HepG2 (cell line): ENCODE results near the gene NUDCD2. TPM values are rescaled to one million over a fixed set of nuclear protein-coding genes. Genes with fewer than 3 reads are reported as not detected.

Experiments used
- ATAC-seq: fragments of 200-7000 bp; cut with Tn5 transposase; 3 replicates; pipeline ENCODE4 v1.9.1; 2020; ENCODE audit warnings: mild to moderate bottlenecking, moderate library complexity
- BruUV-seq: library from RNA; stranded (reverse); fragments of 400-500 nt; replicated peaks from 2 replicates; lab custom pipeline; 2021; lab: Mats Ljungman, UMichigan
- CTCF ChIA-PET: fragments of 300-600 bp; formaldehyde crosslinking; extraction: SDS; loops from one replicate; lab custom pipeline; 2021; ENCODE audit warnings: low total read pairs, inconsistent platforms, low intra/inter-chr PET ratio; lab: Yijun Ruan, JAX
- POLR2A ChIA-PET: fragments of 350-600 bp; sonication (Branson Sonifier 250); formaldehyde crosslinking; loops from one replicate; lab custom pipeline; 2020; ENCODE audit warnings: antibody characterized with exemption, inconsistent platforms; lab: Yijun Ruan, JAX
- DNase-seq: peaks from one replicate; pipeline ENCODE4 v3.0.0-alpha.2; 2015; ENCODE audit warnings: low spot score
- FAIRE-seq: peaks from 3 replicates; lab custom pipeline; 2011; peaks lifted over from hg19 to GRCh38; lab: Jason Lieb, UNC
- H2AFZ ChIP-seq: one replicate; pipeline ENCODE4 v1.6.1; 2011; ENCODE audit warnings: low read length, inconsistent platforms
- H3K27ac ChIP-seq: fragments of 300-600 bp; 3 replicates; pipeline ENCODE4 v1.8.0; 2011; ENCODE audit warnings: mixed run types, mild to moderate bottlenecking, mixed read lengths, low read length, inconsistent platforms; ENCODE audit not compliant: insufficient read depth; ENCODE audit errors: extremely low read length
- H3K27me3 ChIP-seq, 2 experiments: fragments of 200-600 bp in 1 of 2; 2 replicates in 1 of 2; 3 replicates in 1 of 2; pipeline versions ENCODE4 v1.6.0 to v1.8.0; 2011; ENCODE audit warnings: low read length in 2 of 2, mild to moderate bottlenecking in 2 of 2, moderate library complexity in 2 of 2, inconsistent platforms in 1 of 2; ENCODE audit not compliant: insufficient read depth in 2 of 2, control insufficient read depth in 1 of 2
- H3K36me3 ChIP-seq, 2 experiments: fragments of 200-600 bp in 1 of 2; replicated peaks in 1 of 2; 2 replicates in 1 of 2; 3 replicates in 1 of 2; pipeline versions ENCODE4 v1.5.1 to v1.8.0; 2011; ENCODE audit warnings: low read length in 2 of 2, inconsistent platforms in 1 of 2; ENCODE audit not compliant: insufficient read depth in 2 of 2, control insufficient read depth in 1 of 2
- H3K4me1 ChIP-seq: 2 replicates; pipeline ENCODE4 v1.5.1; 2012; ENCODE audit warnings: low read length, inconsistent platforms; ENCODE audit not compliant: insufficient read depth
- H3K4me2 ChIP-seq: 2 replicates; pipeline ENCODE4 v1.6.0; 2011; ENCODE audit warnings: low read depth, low read length, inconsistent platforms
- H3K4me3 ChIP-seq, 3 experiments: fragments of 200-600 bp in 1 of 3; sonication (generic), shearing (Covaris generic) in 1 of 3; replicated peaks in 1 of 3; 2 replicates each; pipeline ENCODE4 v1.5.1; 2011 to 2016; ENCODE audit warnings: low read length in 3 of 3, inconsistent platforms in 2 of 3, low read depth in 2 of 3, mild to moderate bottlenecking in 2 of 3, control low read depth in 1 of 3, mixed read lengths in 1 of 3; ENCODE audit not compliant: insufficient read depth in 1 of 3
- H3K79me2 ChIP-seq: one replicate; pipeline ENCODE4 v1.6.1; 2011; ENCODE audit warnings: low read length, inconsistent platforms; ENCODE audit not compliant: insufficient read depth
- H3K9ac ChIP-seq: 2 replicates; pipeline ENCODE4 v1.6.0; 2011; ENCODE audit warnings: mild to moderate bottlenecking, low read depth, low read length, inconsistent platforms; ENCODE audit not compliant: insufficient read depth
- H3K9me3 ChIP-seq: 2 replicates; pipeline ENCODE4 v1.5.1; 2012; ENCODE audit warnings: mild to moderate bottlenecking, low read length
- H4K20me1 ChIP-seq: 2 replicates; pipeline ENCODE4 v1.6.0; 2011; ENCODE audit warnings: inconsistent platforms, mild to moderate bottlenecking, low read length, moderate library complexity; ENCODE audit not compliant: insufficient read depth
- JDP2 ChIP-seq: sonication (generic); formaldehyde crosslinking; IDR thresholded peaks from 2 replicates; pipeline ENCODE4 v1.8.1; 2022; ENCODE audit warnings: missing genetic modification reagents, borderline replicate concordance
- ONECUT2 ChIP-seq: sonication (generic); formaldehyde crosslinking; IDR thresholded peaks from 2 replicates; pipeline ENCODE4 v1.4.0; 2020; ENCODE audit warnings: missing genetic modification reagents
- PAXIP1 ChIP-seq: sonication (generic); formaldehyde crosslinking; conservative IDR thresholded peaks from 2 replicates; pipeline ENCODE4 v1.4.0; 2020; ENCODE audit warnings: mild to moderate bottlenecking, missing genetic modification reagents, moderate library complexity
- RFX5 ChIP-seq: IDR thresholded peaks from 2 replicates; pipeline ENCODE4 v1.6.1; 2011; ENCODE audit warnings: low read depth, low read length, improper control_type of control experiment
- TARDBP ChIP-seq: sonication (generic); formaldehyde crosslinking; IDR thresholded peaks from 2 replicates; pipeline ENCODE4 v1.8.0; 2022; ENCODE audit warnings: mild to moderate bottlenecking, missing genetic modification reagents
- ZNF225 ChIP-seq: sonication (generic); formaldehyde crosslinking; IDR thresholded peaks from 2 replicates; pipeline ENCODE4 v1.4.0; 2020; ENCODE audit warnings: mild to moderate bottlenecking, missing genetic modification reagents
- ZNF562 ChIP-seq: sonication (generic); formaldehyde crosslinking; IDR thresholded peaks from 2 replicates; pipeline ENCODE4 v1.8.0; 2022; ENCODE audit warnings: missing genetic modification reagents, borderline replicate concordance
- ZZZ3 ChIP-seq: sonication (generic); formaldehyde crosslinking; IDR thresholded peaks from 2 replicates; pipeline ENCODE4 v1.4.0; 2020; ENCODE audit warnings: missing genetic modification reagents, mild to moderate bottlenecking, borderline replicate concordance
- WGBS: methylation state at CpG from one replicate; pipeline ENCODE4 v1.1.6; 2017; ENCODE audit warnings: low lambda C conversion rate; 5-methylcytosine and 5-hydroxymethylcytosine counted together
- in situ Hi-C: cut with HindIII; loops from 2 replicates; pipeline ENCODE4 v1.10.0; 2017; ENCODE audit warnings: low pct_unique_long_range_greater_than_20kb; ENCODE audit not compliant: extremely low pct_ligation_motif_present
- intact Hi-C: fragments of 100-400 bp; cut with micrococcal nuclease; formaldehyde crosslinking; loops from one replicate; pipeline ENCODE4 v1.10.0; 2022; ENCODE audit not compliant: unreplicated experiment
- polyA plus RNA-seq, 8 experiments: library from polyadenylated mRNA; depleted of rRNA in 3 of 8; stranded (reverse) in 7 of 8; unstranded in 1 of 8; fragments of >200 nt; fragmentation: Illumina TruSeq in 4 of 8; extraction: Trizol in 4 of 8; gene quantifications; 2 replicates each; pipeline versions ENCODE4 v1.2.1 to v1.2.3, GENCODE V29; 2011 to 2016; ENCODE audit warnings: low read depth in 4 of 8, missing spikeins in 1 of 8, mixed read lengths in 1 of 8; ENCODE audit not compliant: insufficient read depth in 1 of 8
- total RNA-seq, 5 experiments: library from RNA; depleted of rRNA; stranded (reverse); fragments of >200 nt; fragmentation: Illumina TruSeq; extraction: Trizol; gene quantifications; 2 replicates each; pipeline ENCODE4 v1.2.3, GENCODE V29; 2016; ENCODE audit warnings: low read depth in 1 of 5
- TF ChIP-seq, protein P1 (sequence below): sonication (generic); formaldehyde crosslinking; IDR thresholded peaks from 2 replicates; pipeline ENCODE4 v1.4.0; 2020; ENCODE audit warnings: missing genetic modification reagents
- TF ChIP-seq, protein P2 (sequence below): sonication (generic); formaldehyde crosslinking; IDR thresholded peaks from 2 replicates; pipeline ENCODE4 v1.5.0; 2020; ENCODE audit warnings: missing genetic modification reagents

The NUDCD2 gene
- total and polyA plus RNA-seq, 2 of the 13 experiments (the other 11 are each of a cell fraction or from before 2014, with no cell fraction given), result 14.8 to 39.2 TPM

- Histone ChIP-seq H3K4me1 (no peaks in the 10 kb centered on the region), H3K9me3 (no peaks in the 10 kb centered on the region), H3K79me2 (no peaks in the 10 kb centered on the region), H3K4me2 (no peak overlapping the region), H3K27me3 (no peaks in the 10 kb centered on the region), H3K4me3 (no peak overlapping the region), H2AFZ (no peak overlapping the region), H3K9ac (no peak overlapping the region), H4K20me1 (no peaks in the 10 kb centered on the region), H3K27ac (no peak overlapping the region), H3K36me3 (peaks cover 9 to 52% of the 10 kb centered on the region in 2 experiments)
- intact Hi-C loops, result no loop called here
- ATAC-seq (no peak), FAIRE-seq (no peak), DNase-seq (no peak)
- ChIA-PET CTCF (interaction anchor here (2.4 kb wide), 1 partner anchor 27 kb away, joined by 6 read pairs; no protein-coding TSS in a partner anchor), POLR2A (no interaction called here)
- 94% methylated on average over 2 of the region's 2 CpGs for WGBS
- in situ Hi-C loops, result no loop called here
- TF ChIP-seq ZZZ3 (CRISPR knock-in tag), result no peak
- no peak for TF ChIP-seq PAXIP1 (CRISPR knock-in tag)
- TF ChIP-seq TARDBP (CRISPR knock-in tag), result no peak
- TF ChIP-seq ONECUT2 (CRISPR knock-in tag), result no peak
- TF ChIP-seq ZNF562 (CRISPR knock-in tag), result no peak
- no peak for TF ChIP-seq RFX5
- TF ChIP-seq, protein P1, sequence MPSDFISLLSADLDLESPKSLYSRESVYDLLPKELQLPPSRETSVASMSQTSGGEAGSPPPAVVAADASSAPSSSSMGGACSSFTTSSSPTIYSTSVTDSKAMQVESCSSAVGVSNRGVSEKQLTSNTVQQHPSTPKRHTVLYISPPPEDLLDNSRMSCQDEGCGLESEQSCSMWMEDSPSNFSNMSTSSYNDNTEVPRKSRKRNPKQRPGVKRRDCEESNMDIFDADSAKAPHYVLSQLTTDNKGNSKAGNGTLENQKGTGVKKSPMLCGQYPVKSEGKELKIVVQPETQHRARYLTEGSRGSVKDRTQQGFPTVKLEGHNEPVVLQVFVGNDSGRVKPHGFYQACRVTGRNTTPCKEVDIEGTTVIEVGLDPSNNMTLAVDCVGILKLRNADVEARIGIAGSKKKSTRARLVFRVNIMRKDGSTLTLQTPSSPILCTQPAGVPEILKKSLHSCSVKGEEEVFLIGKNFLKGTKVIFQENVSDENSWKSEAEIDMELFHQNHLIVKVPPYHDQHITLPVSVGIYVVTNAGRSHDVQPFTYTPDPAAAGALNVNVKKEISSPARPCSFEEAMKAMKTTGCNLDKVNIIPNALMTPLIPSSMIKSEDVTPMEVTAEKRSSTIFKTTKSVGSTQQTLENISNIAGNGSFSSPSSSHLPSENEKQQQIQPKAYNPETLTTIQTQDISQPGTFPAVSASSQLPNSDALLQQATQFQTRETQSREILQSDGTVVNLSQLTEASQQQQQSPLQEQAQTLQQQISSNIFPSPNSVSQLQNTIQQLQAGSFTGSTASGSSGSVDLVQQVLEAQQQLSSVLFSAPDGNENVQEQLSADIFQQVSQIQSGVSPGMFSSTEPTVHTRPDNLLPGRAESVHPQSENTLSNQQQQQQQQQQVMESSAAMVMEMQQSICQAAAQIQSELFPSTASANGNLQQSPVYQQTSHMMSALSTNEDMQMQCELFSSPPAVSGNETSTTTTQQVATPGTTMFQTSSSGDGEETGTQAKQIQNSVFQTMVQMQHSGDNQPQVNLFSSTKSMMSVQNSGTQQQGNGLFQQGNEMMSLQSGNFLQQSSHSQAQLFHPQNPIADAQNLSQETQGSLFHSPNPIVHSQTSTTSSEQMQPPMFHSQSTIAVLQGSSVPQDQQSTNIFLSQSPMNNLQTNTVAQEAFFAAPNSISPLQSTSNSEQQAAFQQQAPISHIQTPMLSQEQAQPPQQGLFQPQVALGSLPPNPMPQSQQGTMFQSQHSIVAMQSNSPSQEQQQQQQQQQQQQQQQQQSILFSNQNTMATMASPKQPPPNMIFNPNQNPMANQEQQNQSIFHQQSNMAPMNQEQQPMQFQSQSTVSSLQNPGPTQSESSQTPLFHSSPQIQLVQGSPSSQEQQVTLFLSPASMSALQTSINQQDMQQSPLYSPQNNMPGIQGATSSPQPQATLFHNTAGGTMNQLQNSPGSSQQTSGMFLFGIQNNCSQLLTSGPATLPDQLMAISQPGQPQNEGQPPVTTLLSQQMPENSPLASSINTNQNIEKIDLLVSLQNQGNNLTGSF (CRISPR knock-in tag), result no peak
- TF ChIP-seq JDP2 (CRISPR knock-in tag), result no peak
- TF ChIP-seq, protein P2, sequence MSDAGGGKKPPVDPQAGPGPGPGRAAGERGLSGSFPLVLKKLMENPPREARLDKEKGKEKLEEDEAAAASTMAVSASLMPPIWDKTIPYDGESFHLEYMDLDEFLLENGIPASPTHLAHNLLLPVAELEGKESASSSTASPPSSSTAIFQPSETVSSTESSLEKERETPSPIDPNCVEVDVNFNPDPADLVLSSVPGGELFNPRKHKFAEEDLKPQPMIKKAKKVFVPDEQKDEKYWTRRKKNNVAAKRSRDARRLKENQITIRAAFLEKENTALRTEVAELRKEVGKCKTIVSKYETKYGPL (CRISPR knock-in tag), result no peak
- TF ChIP-seq ZNF225 (CRISPR knock-in tag), result no peak
- BruUV-seq, result no TSS peak
These were observed 15.5 kb upstream of the NUDCD2 start for GRCh38 chr5:163475411-163475810.
